GM23248 (cell line): Measurements from ENCODE around the gene ADCY6.

Experiments
- EZH2 ChIP-seq: fragments of 200-600 bp; sonication (generic); IDR thresholded peaks from 2 replicates; pipeline ENCODE4 v1.6.1; 2018; ENCODE audit warnings: antibody characterized with exemption, mild to moderate bottlenecking; ENCODE audit not compliant: insufficient read depth, poor library complexity, severe bottlenecking
- EZH2phosphoT487 ChIP-seq: fragments of 200-600 bp; sonication (generic); IDR thresholded peaks from 2 replicates; pipeline ENCODE4 v1.6.1; 2018; ENCODE audit warnings: antibody characterized with exemption, moderate library complexity, mild to moderate bottlenecking, low read depth; ENCODE audit not compliant: insufficient read depth

- TF ChIP-seq EZH2 = no peak
- TF ChIP-seq EZH2phosphoT487 = no peak
These were observed 12.1 kb upstream of the ADCY6 start for GRCh38 chr12:48800971-48801370.
